WI38 (cell line): ENCODE measurements around the gene DDX47.
"Not testable (repeated sequence)": the region's sequence is repeated elsewhere in the genome, so short reads cannot be mapped to it uniquely, and the experiment has no call there.

Source experiments
- H3K4me3 ChIP-seq: 2 replicates; pipeline ENCODE4 v1.5.1; 2011; ENCODE audit warnings: low read depth, mild to moderate bottlenecking, control low read depth, low read length
- TF ChIP-seq, protein P1 (sequence below): IDR thresholded peaks from 2 replicates; pipeline ENCODE4 v1.5.1; 2012; ENCODE audit warnings: low read depth, mild to moderate bottlenecking, control low read depth, low read length

Gene DDX47

GRCh38 chr12:12839003-12839395 lies 25.9 kb downstream of the DDX47 start:
- no peak overlapping the region for H3K4me3 ChIP-seq
- TF ChIP-seq, protein P1, sequence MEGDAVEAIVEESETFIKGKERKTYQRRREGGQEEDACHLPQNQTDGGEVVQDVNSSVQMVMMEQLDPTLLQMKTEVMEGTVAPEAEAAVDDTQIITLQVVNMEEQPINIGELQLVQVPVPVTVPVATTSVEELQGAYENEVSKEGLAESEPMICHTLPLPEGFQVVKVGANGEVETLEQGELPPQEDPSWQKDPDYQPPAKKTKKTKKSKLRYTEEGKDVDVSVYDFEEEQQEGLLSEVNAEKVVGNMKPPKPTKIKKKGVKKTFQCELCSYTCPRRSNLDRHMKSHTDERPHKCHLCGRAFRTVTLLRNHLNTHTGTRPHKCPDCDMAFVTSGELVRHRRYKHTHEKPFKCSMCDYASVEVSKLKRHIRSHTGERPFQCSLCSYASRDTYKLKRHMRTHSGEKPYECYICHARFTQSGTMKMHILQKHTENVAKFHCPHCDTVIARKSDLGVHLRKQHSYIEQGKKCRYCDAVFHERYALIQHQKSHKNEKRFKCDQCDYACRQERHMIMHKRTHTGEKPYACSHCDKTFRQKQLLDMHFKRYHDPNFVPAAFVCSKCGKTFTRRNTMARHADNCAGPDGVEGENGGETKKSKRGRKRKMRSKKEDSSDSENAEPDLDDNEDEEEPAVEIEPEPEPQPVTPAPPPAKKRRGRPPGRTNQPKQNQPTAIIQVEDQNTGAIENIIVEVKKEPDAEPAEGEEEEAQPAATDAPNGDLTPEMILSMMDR = no peak

DNA sequence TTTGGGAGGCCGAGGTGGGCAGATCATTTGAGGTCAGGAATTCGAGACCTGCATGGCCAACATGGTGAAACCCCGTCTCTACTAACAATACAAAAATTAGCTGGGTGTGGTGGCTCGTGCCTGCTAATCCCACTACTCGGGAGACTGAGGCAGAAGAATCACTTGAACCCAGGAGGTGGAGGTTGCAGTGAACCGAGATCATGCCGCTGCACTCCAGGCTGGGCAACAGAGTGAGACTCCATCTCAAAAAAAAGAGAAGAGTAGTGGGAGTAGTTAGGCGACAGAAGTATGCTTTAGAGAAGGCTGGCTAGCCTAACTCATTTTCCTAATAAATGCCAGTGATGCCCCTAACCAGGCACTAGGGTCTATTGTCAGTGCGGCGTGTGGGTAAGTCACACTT lies 26.3 kb downstream of the DDX47 start:
- not testable (repeated sequence) for H3K4me3 ChIP-seq

GRCh38 chr12:12839873-12840579 lies 26.9 kb downstream of the DDX47 start:
- no peak overlapping the region for H3K4me3 ChIP-seq
- TF ChIP-seq, protein P1 = no peak

- TF ChIP-seq, protein P1 = no peak
- no peak overlapping the region for H3K4me3 ChIP-seq
Observed at GRCh38 chr12:12840580-12840899, 27.4 kb downstream of the DDX47 start.

DNA sequence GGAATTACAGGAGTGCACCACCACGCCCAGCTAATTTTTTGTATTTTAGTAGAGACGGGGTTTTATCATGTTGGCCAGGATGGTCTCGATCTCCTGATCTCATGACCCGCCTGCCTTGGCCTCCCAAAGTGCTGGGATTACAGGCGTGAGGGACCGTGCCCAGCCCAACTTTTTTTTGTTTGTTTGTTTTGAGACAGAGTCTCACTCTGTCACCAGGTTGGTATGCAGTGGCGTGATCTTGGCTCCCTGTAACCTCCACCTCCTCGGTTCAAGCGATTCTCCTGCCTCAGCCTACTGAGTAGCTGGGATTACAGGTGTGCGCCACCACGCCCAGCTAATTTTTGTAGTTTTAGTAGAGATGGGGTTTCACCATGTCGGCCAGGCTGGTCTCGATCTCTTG lies 28.3 kb downstream of the DDX47 start:
- H3K4me3 ChIP-seq = not testable (repeated sequence)

DNA sequence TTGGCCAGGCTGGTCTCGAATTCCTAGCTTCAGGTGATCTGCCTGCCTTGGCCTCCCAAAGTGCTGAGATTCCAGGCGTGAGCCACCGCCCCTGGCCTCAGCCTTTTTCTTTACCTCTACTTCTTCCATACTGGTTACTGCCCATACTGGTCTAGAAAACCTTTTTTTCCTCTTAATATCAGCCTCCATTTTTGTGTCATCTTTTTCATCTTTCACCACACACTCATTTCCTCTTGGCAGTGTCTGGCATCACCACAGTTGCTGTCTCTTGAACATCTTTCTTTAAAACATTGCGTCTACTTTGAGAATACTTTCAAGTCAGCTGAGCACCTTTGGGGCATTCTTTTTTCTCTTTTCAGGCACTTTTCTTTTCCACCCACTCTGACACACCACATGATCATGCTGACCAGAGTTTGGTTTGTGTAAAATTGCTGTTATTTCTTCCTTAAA lies 32.7 kb downstream of the DDX47 start:
- no peak overlapping the region for H3K4me3 ChIP-seq
- TF ChIP-seq, protein P1 = no peak

DNA sequence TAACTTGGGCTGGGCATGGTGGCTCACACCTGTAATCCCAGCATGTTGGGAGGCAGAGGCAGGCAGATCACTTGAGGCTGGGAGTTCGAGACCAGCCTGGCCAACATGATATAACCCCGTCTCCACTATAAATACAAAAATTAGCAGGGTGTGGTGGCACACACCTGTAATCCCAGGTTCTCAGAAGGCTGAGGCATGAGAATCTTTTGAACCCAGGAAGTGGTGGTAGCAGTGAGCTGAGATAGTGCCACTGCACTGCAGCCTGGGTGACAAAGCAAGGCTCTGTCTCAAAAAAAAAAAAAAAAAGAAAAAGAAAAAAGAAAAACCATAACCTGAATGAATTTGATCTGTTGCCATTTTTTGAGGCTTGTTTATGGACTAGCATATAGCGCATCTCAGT lies 33.6 kb downstream of the DDX47 start:
- not testable (repeated sequence) for H3K4me3 ChIP-seq

- TF ChIP-seq, protein P1 = no peak
- H3K4me3 ChIP-seq = no peak overlapping the region
Observed at GRCh38 chr12:12853435-12853834, 40.3 kb downstream of the DDX47 start.

DNA sequence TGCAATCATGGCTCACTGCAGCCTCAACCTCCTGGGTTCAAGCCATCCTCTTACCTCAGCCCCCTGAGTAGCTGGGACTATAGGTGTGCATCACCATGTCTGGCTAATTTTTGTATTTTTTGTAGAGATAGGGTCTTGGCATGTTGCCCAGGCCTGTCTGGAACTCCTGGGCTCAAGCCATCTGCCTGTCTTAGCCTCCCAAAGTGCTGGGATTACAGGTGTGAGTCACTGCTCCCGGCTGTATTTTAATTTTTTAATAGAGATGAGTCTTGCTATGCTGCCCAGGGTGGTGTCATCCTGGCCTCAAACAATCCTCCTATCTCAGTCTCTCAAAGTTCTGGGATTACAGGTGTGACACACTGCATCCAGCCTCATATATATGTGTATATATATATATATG lies 46.5 kb downstream of the DDX47 start:
- H3K4me3 ChIP-seq = no peak overlapping the region
- TF ChIP-seq, protein P1 = no peak
